HK-2 (cell line): Measurements from ENCODE around the gene IMP3.
"Not testable (repeated sequence)": the region's sequence is repeated elsewhere in the genome, so short reads cannot be mapped to it uniquely, and the experiment has no call there.

Source experiments
- DNase-seq: peaks from one replicate; pipeline ENCODE4 v3.0.0-alpha.2; 2018; ENCODE audit not compliant: unreplicated experiment

Gene IMP3

DNA sequence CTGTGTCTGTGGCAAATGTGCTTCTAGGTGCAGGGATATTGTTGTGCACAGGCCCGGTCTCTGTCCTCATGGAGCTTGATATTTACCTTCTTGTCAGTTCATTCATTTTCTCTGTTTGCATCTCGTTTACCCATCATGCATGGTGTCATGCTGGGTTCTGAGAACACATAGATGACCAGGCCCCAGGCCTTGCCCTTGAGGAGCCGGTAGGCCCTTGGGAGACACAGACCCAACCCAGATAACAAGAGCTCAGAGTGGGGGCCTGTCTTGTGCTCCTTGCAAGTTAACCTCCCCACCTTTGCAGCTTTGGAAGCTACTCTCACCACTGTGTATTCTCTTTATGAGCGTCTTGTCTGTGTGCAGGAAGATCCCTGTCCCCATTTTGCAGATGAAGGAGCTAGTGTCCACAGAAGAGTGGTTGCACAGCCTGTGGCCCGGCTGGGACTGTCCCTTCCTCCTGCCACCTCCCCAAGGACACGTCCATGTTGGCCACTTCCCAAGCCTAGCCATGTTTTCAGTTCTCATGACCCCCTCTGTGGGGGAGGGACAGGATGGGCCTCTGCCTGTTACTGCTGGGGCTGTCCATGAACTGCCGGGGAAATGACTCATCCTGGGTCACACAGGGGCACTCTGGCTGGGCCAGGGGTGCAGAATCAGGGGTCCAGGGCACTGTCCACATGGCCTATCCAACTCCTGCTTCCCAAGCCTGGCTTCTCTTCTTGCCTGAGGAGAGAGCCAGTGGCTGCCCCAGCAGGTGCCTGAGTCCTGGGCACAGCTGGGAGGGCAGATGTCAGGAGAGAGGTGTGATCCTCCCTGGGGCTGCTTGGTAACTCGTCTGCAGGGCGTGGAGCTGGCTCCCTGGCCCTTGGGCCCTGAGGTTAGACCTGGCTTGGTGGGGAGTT, 11.1 kb upstream of the IMP3 start:
- DNase-seq, result no peak

DNA sequence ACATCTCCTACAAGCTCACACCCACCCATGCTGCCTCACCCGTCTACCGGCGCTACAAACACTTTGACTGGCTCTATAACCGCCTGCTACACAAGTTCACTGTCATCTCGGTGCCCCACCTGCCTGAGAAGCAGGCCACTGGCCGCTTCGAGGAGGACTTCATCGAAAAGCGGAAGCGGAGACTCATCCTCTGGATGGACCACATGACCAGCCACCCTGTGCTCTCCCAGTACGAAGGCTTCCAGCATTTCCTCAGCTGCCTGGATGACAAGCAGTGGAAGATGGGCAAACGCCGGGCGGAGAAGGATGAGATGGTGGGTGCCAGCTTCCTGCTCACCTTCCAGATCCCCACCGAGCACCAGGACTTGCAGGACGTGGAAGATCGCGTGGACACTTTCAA, 9.8 kb upstream of the IMP3 start:
- no peak for DNase-seq

DNA sequence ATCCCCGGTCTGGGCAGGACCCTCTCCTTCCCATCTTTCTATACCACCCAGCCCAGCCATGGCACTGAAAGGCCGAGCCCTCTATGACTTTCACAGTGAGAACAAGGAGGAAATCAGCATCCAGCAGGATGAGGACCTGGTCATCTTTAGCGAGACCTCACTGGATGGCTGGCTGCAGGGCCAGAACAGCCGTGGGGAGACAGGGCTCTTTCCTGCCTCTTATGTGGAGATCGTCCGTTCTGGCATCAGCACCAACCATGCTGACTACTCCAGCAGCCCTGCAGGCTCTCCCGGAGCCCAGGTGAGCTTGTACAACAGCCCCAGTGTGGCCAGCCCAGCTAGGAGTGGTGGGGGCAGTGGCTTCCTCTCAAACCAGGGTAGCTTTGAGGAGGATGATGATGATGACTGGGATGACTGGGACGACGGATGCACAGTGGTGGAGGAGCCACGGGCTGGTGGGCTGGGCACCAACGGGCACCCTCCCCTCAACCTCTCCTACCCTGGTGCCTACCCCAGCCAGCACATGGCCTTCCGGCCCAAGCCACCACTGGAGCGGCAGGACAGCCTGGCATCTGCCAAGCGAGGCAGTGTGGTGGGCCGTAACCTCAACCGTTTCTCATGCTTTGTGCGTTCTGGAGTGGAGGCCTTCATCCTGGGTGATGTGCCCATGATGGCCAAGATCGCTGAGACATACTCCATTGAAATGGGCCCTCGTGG, 9.2 kb upstream of the IMP3 start:
- no peak for DNase-seq

DNA sequence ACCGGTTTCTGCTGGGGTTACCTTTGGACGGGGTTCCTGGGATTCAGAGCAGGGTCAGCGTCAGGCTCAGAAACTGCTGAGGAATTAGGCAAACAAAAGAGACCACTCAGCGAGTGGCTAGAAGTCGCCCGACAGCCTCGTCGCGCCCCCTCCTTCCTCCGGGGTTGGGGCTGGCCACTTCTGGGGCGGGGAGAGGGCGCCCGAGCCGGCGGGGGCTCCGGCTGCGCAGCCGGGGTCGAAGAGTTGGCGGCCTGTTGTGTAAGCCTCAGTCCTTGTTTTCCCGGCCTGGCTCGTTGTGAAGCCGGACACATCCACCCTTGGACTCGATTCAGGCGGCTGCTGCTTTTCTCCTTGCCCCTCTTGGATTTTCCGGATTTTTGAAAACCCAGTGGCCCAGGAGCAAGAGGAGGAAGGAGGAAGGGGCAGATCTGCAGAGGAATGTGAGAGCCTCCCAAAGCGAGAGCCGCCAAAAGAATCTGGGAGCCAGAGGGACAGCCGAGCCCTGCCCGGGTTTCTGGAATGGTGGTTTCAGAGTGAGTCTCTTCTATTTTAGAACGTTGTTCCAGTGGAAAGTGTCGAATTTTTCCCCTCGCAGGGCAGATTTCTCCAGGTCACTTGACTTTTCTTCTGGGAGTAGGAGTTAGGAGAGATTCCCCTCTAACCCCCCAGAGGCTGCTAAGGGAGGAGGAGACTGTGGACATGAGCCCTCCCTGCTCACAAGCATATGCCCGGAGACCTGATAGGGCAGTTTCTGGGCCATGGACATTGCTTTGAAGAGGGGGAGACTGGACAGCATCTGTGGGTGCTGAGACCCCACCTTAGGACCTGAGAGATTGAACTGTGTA, 8.4 kb upstream of the IMP3 start:
- no peak for DNase-seq

DNA sequence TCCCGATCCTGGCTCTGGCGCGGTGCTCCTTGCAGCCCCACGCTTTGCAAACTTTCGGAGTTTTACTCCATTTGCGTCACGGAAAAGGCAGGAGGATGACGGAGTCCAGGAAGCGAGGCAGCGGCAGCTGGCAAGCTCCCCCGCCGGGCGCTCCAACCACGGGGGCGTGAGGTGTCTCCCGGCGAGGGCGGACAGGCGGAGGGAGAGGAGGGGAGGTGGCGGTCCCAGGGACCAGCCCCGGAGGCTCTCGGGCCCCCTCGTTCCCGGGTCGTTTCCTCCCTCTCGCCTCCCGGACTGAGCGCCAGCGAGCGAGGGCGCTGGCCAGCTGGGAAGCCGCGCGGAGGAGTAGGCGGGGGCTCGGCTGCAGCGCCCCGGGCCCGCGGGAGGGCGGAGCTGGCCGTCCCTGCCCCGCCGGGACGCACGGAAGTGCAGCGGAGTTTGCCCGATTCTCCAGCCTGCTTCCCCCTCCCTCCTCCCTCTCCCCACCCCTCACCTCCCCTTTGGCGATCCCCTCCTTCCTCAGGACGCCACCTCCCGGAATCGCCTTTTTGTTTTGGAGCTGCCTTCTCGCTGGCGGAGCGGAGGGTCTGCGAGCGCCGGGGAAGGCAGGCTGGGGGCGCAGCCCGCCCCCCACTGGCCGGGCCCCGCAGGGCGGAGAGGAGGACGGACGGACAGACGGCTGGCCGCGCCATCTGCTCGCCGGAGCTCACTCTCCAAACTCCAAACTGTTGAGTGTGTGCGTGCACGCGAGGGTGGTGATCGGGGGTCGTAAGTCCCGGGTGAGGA, 7.5 kb upstream of the IMP3 start, which contains the start of gene SNX33:
SNX33 (plus strand) TSS at position 543 of the 786 bp plus-strand sequence. CDS start 1,191 bp downstream, outside the sequence.
- peak; percentile 67 for DNase-seq

DNA sequence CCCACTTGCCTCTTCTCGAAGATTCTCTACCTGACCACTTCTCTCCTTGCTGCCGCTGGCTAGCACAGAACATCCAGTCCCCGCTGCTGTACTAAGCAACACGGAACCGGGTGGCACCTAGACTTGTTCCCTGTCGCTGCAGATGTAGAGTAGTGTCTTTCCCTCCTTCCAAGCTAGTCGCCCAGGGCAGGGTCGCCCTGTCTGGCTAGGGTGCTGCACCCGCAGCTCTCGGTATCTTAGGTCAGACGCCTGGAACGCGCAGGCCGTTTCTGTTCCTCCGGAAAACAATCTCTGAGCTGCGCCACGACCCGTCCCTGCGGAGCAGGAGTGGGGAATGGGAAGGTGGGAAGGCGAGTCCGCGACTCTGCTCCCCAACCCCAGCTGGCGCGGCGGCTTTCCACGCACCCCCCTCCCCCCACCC, 6.9 kb upstream of the IMP3 start:
- no peak for DNase-seq

DNA sequence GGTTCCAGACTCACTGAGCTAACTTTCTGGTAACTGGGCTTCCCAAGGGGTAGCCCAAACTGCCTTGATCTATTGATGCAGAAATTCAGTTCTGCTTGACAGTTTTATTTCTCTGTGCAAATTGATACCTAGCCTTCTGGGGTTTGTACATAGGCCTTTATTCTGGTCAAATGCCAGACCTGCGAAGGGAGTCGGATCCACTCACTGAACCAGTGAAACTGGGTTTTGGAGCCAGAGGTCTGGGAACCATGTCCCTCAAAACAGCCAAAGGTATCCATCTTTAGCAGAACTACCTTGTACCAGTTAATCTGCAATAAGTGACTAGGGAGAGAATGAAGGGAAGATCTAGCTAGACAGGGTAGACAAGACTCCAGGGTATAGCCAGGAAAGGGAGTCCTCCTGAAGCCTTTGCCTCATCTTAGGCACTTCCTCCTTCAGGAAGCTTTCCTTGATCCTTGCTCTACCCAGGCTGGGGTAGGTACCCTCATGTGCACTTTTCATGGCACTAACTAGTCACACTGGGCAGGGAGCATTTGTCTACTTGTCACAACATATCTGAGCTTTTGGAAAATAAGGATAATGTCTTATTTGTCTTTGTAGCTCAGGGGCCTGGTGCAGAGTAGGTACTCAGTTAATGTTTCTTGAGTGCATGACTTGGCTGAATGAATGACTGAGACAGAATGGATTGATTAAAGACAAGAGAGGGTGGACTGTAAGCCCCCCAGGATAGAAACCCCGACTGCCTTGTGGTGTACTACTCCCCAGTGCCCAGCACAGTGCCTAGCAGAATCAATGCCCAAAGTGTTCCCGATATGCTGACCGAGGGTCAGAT, 6.3 kb upstream of the IMP3 start:
- DNase-seq, result no peak

DNA sequence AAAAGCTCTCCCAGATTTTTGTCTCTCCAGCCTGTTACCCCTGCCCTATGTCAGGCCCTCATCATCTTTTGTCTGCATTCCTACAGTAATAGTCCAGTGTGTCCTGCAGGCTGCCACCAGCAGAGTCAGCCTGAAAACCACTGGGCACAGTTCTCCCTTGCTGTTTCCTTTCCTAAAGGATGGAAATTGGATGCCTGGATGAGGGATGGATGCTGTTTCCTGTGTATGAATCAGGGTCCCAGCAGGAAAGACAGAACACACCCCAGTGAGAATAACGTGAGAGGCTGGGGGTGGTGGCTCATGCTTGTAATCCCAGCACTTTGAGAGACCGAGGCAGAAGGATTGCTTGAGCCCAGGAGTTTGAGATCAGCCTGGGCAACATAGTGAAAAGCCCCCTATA, 4.4 kb upstream of the IMP3 start:
- no peak for DNase-seq

DNA sequence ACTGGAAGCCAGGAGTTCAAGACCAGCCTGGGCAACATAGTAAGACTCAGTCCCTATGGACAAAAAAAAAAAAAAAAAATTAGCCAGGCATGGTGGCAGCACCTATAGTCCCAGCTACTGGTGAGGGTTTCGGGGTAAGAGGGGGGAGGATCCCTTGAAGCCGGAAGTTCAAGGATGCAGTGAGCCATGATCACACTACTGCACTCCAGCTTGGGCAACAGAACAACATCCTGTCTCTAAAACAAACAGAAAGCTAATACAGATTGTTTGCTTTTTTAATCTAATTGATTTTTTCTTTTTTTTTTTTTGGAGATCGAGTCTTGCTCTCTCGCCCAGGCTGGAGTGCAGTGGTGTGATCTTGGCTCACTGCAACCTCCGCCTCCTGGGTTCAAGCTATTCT, 1.6 kb upstream of the IMP3 start:
- no peak for DNase-seq

DNA sequence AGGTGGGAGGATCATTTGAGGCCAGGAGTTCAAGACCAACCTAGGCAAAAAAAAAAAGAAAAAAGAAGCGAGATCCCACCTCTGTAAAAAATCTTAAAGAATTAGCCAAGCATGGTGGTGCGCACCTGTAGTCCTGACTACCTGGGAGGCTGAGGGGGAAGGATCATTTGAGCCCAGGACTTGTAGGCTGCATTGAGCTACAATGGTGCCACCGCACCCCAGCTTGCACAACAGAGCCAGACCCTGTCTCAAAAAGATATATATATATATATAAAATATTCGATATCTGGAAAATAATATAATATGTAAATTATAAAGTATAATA, 1.1 kb upstream of the IMP3 start:
- no peak for DNase-seq

DNA sequence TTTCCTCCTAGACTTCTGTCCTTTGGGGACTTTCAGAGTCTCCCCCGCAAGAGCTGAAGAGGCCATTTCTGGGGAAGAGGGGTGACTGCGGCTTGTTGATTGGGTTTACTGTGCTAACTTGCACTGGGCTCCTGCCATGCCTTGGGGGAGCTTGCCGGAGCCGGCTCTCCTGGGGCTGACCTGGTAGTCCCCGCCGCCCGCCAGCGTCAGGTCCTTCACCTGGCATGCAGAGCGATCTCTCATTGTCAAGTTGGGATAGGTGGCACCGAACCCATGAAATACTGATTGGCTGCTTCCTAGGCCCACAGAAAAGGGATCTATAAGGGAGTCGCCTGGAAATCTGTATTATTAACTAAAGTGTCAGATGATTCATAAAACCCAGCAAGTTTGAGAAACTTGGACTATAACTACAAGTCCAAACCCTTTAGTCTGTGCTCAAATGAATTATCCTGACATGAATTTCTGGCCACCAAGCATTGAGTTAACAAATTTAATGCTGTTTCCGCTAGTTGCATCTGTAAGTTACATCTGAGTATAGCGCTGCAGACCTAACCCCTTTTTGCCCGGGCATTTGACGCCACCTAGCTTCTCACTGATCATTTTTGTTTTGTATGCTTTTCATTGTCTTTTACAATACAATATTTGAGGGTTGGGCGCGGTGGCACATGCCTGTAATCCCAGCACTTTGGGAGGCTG, 607 bp upstream of the IMP3 start:
- DNase-seq, result peak; percentile 25

DNA sequence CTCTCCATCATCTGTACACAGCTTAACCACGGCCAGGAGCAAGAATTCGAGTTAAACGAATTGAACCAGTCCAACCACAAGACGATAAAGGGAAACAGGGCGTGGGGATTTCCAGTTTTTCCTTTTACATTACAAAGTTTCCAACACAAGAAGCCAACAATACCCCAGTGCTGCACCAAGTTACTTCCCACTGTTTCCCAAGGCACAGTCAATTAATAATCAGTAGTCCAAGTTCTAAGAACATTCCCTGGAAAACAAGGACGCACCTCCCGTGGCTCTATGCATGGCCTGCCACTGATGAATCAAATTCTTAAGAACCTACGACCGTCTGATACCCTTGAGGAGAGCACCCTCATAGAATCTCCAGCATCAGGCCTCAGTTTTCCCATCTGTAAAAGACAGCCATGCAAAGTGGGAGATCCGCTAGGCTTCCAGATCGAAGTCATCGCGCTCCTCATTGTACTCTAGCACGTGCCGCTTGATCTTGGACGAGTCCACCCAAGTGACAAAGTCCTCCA, 774 bp downstream of the IMP3 start:
- no peak for DNase-seq

DNA sequence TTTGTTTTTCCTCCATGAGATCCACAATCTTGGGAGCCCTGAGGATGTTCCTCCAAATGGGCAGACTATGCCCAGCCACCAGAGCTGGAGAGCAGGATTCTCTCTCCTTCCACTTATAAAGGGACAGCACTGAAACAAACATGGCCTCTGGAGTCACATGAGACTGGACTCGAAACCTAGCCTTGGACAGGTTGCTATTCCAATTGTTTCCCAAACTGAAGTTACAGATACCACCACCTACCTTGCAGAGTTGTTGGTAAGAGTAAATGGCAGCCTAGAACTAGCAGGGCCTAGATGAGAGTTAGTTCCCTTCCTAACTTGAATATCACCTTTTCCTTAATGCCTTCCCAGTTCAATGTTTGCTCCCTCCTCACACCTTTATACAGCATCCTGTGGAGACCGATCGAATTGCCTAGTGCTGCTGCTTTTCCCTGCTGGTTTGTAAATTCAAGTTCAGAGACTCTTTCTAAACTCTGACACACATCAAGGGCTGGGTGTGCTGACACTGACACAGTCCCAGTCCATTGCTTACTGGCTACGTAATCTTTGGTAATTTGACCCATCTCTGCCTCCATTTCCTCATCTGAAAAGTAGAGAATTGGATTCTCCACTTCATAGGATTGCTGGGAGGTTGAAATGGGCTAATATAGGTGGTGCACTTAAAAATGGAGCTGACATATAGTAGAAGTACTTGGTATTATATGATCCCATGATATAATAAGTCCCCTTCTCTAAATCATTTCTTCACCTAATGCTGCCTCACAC, 2.6 kb downstream of the IMP3 start:
- DNase-seq, result no peak

DNA sequence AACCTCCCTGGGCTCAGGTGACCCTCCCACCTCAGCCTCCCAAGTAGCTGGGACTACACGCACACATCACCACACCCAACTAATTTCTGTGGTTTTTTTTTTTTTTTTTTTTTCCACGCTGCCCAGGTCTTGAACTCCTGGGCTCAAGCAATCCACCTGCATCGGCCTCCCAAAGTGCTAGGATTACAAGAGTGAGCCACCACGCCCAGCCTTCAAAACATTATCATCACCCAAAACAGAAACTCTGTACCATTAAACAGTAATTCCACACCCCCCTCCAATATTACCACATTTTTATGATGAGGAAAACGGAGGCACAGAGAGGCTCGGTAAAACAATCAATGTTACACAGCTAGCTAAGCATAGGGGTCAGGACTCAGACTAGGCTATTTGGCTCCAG, 4.0 kb downstream of the IMP3 start:
- no peak for DNase-seq

DNA sequence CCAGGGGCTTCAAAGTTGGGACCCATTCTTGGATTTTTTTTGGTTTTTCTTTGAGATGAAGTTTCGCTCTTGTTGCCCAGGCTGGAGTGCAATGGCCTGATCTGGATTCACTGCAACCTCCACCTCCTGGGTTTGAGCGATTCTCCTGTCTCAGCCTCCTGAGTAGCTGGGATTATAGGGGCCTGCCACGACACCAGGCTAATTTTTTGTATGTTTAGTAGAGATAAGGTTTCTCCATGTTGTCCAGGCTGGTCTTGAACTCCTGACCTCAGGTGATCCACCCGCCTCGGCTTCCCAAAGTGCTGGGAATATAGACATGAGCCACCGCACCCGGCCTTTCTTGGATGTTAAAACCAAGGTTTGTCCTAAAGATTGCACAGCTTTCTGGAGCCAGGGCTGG, 6.1 kb downstream of the IMP3 start:
- DNase-seq, result not testable (repeated sequence)

DNA sequence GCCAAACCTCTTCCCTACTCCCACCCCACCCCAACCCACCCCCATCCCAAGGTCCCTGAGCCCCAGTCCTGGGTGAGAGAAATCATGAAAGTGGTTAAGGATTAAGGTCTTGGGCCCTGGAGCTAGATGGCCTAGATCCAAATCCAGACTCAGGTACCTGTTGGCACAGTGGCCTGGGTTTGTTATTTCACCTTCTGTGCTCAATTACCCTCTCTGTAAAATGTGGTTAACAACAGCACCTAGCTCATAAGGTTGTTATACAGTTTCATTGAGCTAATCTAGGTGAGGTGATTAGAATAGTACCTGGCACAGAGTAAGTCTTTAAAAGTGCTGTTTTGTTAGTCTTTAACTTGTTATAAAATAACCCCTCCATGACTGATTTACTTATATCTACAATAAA, 8.1 kb downstream of the IMP3 start:
- DNase-seq, result no peak

DNA sequence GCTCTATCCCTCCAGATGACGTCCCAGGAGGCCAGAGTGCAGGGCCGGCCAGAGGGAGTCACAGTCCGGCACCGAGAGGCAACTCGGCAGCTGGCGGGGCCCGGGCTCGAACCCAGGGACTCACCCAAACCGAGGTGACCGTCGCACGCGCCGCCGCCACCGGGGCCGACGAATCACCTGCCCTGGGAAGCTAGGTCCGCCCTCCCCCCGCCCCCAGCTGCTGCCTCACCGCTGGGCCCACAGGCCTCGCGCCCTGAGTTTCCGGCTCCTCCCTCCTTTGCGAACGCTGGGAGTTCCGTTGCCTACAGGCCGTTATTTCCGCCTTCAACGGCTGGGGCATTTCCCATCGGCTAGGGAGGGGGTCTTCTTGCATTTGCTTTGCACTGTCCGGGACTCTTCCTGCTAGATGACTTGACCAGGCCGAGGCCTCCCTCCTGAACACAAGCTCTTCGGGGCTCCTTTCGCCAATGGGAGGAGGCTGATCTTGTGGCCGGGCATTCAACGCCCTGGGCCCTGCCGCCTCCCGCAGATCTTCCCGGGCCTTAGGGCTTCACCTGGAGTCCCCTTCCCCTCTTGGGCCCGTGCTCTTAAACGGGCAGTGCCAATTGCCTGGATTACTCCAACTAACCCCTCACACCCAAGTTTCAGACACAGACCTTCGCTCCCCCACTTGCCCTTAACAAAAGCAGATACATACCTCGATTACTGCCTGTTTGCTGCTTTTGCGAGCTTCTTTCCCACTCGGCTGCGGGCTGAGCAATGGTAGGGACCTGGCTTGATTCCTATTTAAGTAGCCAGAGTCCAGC, 14.3 kb downstream of the IMP3 start, which contains the start of gene SNUPN:
SNUPN (minus strand) TSS at position 184 of the 806 bp plus-strand sequence. CDS start 4,674 bp downstream, outside the sequence.
- DNase-seq, result peak; percentile 91

DNA sequence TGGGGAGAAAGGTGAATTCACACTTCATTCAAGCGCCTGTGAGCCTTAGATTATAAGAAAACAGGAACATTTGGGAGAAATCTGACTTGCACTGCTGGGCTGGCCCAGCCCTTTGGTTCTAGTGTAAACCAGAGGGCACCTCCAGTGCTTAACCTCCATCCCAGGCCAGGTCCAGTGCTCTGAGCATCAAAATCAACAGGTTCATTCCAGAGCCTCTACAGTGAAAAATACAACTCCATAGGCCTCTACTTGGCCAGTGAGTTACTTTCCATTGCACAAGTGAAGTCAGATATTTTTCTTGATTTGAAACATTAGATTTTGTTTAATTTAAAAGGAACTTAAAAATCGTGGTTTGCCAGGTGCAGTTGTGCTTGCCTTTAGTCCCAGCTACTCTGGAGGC, 17.5 kb downstream of the IMP3 start:
- DNase-seq, result no peak
